HepG2 (cell line): Measurements from ENCODE around the gene IFITM10. TPM values are rescaled to one million over a fixed set of nuclear protein-coding genes. Genes with fewer than 3 reads are reported as not detected.

Experiments
- DNMT1 ChIP-seq: sonication (generic); formaldehyde crosslinking; IDR thresholded peaks from 2 replicates; pipeline ENCODE4 v1.5.1; 2020; ENCODE audit warnings: mild to moderate bottlenecking, missing genetic modification reagents
- HDAC1 ChIP-seq: sonication (generic); formaldehyde crosslinking; IDR thresholded peaks from 2 replicates; pipeline ENCODE4 v1.5.1; 2020; ENCODE audit warnings: mild to moderate bottlenecking, missing genetic modification reagents
- MBD4 ChIP-seq: IDR thresholded peaks from 2 replicates; pipeline ENCODE4 v1.6.1; 2012; ENCODE audit warnings: low read length, inconsistent platforms, borderline replicate concordance
- MED1 ChIP-seq: sonication (generic); formaldehyde crosslinking; IDR thresholded peaks from 2 replicates; pipeline ENCODE4 v1.4.0; 2020; ENCODE audit warnings: missing genetic modification reagents
- ONECUT2 ChIP-seq: sonication (generic); formaldehyde crosslinking; IDR thresholded peaks from 2 replicates; pipeline ENCODE4 v1.4.0; 2020; ENCODE audit warnings: missing genetic modification reagents
- PLRG1 ChIP-seq: fragments of 450-650 bp; conservative IDR thresholded peaks from 2 replicates; pipeline ENCODE4 v1.6.1; 2016
- SALL1 ChIP-seq: sonication (generic); formaldehyde crosslinking; IDR thresholded peaks from 2 replicates; pipeline ENCODE4 v1.8.0; 2022; ENCODE audit warnings: mild to moderate bottlenecking, missing genetic modification reagents
- SIN3B ChIP-seq: fragments of 150-350 bp; IDR thresholded peaks from 2 replicates; pipeline ENCODE4 v1.6.1; 2014; ENCODE audit warnings: low read length
- THYN1 ChIP-seq: sonication (generic); formaldehyde crosslinking; IDR thresholded peaks from 2 replicates; pipeline ENCODE4 v1.8.1; 2023; ENCODE audit warnings: low read depth, mild to moderate bottlenecking, moderate library complexity, missing genetic modification reagents, borderline replicate concordance
- ZNF124 ChIP-seq: sonication (generic); formaldehyde crosslinking; IDR thresholded peaks from 2 replicates; pipeline ENCODE4 v1.4.0; 2020; ENCODE audit warnings: missing genetic modification reagents
- ZNF484 ChIP-seq: sonication (generic); formaldehyde crosslinking; IDR thresholded peaks from 2 replicates; pipeline ENCODE4 v1.5.1; 2020; ENCODE audit warnings: mild to moderate bottlenecking, low read depth, missing genetic modification reagents, borderline replicate concordance
- ZNF569 ChIP-seq: sonication (generic); formaldehyde crosslinking; IDR thresholded peaks from 2 replicates; pipeline ENCODE4 v1.5.0; 2020; ENCODE audit warnings: mild to moderate bottlenecking, missing genetic modification reagents, moderate library complexity, borderline replicate concordance
- ZNF850 ChIP-seq: sonication (generic); formaldehyde crosslinking; conservative IDR thresholded peaks from 2 replicates; pipeline ENCODE4 v1.9.0; 2021; ENCODE audit warnings: mild to moderate bottlenecking, missing genetic modification reagents
- ZSCAN25 ChIP-seq: sonication (generic); formaldehyde crosslinking; IDR thresholded peaks from 2 replicates; pipeline ENCODE4 v1.8.0; 2022; ENCODE audit warnings: mild to moderate bottlenecking, missing genetic modification reagents
- polyA plus RNA-seq, 8 experiments: library from polyadenylated mRNA; depleted of rRNA in 3 of 8; stranded (reverse) in 7 of 8; unstranded in 1 of 8; fragments of >200 nt; fragmentation: Illumina TruSeq in 4 of 8; extraction: Trizol in 4 of 8; gene quantifications; 2 replicates each; pipeline versions ENCODE4 v1.2.1 to v1.2.3, GENCODE V29; 2011 to 2016; ENCODE audit warnings: low read depth in 4 of 8, missing spikeins in 1 of 8, mixed read lengths in 1 of 8; ENCODE audit not compliant: insufficient read depth in 1 of 8
- total RNA-seq, 5 experiments: library from RNA; depleted of rRNA; stranded (reverse); fragments of >200 nt; fragmentation: Illumina TruSeq; extraction: Trizol; gene quantifications; 2 replicates each; pipeline ENCODE4 v1.2.3, GENCODE V29; 2016; ENCODE audit warnings: low read depth in 1 of 5
- TF ChIP-seq, protein P1 (sequence below): sonication (generic); formaldehyde crosslinking; IDR thresholded peaks from 2 replicates; pipeline ENCODE4 v1.8.1; 2023; ENCODE audit warnings: mild to moderate bottlenecking, missing genetic modification reagents
- TF ChIP-seq, protein P2 (sequence below): sonication (generic); formaldehyde crosslinking; IDR thresholded peaks from 2 replicates; pipeline ENCODE4 v1.4.0; 2020; ENCODE audit warnings: missing genetic modification reagents, borderline replicate concordance
- TF ChIP-seq, protein P3 (sequence below): sonication (generic); formaldehyde crosslinking; IDR thresholded peaks from 2 replicates; pipeline ENCODE4 v1.5.0; 2020; ENCODE audit warnings: mild to moderate bottlenecking, missing genetic modification reagents
- TF ChIP-seq, protein P4 (sequence below): sonication (generic); formaldehyde crosslinking; IDR thresholded peaks from 2 replicates; pipeline ENCODE4 v1.4.0; 2020; ENCODE audit warnings: missing genetic modification reagents

IFITM10 gene
- total and polyA plus RNA-seq, 2 of the 13 experiments (the other 11 are each of a cell fraction or from before 2014, with no cell fraction given) = 0.09 to 0.13 TPM

DNA sequence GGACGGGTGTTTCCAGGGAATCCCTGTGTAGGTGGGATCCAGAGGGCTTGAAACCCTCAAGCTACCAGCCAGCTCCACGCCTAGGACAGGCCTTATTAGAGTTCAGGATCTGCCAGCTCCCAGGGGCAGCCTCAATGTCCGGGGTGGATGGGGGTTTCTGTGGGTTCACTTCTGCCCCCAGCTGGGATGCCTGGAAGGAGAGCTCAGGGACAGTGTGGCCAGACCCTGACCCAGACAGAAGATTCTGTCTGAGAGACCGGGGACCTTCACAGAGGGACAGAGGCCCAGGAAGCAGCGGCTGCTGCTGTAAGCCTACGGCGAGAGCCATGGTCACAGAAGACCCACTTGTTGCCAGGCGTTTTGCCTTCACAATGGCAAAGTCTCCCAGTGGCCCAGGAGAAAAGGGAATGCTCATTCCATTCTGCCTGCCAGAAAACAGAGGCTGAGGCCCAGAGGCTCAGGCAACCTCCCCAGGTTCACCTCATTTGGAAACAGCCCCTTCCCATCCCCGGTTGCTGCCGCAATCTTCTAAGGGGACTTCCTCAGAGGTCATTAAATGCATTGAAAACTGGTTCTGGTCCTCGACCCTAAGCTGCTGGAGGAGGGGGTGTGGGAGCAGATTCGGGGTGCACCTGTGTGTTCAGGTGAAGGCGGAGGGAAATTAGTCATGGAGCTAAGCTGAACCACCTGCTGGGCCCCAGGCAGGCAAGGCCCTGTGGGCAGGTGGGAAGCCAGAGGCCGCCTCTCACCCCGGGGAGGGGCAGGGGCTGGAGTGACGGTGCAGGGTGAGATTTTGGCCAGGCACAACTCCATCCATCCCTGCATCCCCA lies 58.3 kb downstream of the IFITM10 start (continued):
- TF ChIP-seq ZNF484 (CRISPR knock-in tag) (no peak), THYN1 (no peak), ZNF124 (CRISPR knock-in tag) (no peak), DNMT1 (CRISPR knock-in tag) (no peak), ZNF850 (CRISPR knock-in tag) (0 out of 2 replicates have a peak, but pooled peaks have one; percentile 21), HDAC1 (CRISPR knock-in tag) (no peak; the same call in 1 of the 2 replicates), ZNF569 (CRISPR knock-in tag) (no peak), ZSCAN25 (CRISPR knock-in tag) (peak; percentile 31; the same call in 1 of the 2 replicates), MED1 (CRISPR knock-in tag) (peak; percentile 31), PLRG1 (no peak), SALL1 (CRISPR knock-in tag) (0 out of 2 replicates have a peak, but pooled peaks have one; percentile 15), ONECUT2 (CRISPR knock-in tag) (no peak), MBD4 (no peak), SIN3B (no peak)
- TF ChIP-seq, protein P1, sequence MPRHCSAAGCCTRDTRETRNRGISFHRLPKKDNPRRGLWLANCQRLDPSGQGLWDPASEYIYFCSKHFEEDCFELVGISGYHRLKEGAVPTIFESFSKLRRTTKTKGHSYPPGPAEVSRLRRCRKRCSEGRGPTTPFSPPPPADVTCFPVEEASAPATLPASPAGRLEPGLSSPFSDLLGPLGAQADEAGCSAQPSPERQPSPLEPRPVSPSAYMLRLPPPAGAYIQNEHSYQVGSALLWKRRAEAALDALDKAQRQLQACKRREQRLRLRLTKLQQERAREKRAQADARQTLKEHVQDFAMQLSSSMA (CRISPR knock-in tag) = no peak
- TF ChIP-seq, protein P2, sequence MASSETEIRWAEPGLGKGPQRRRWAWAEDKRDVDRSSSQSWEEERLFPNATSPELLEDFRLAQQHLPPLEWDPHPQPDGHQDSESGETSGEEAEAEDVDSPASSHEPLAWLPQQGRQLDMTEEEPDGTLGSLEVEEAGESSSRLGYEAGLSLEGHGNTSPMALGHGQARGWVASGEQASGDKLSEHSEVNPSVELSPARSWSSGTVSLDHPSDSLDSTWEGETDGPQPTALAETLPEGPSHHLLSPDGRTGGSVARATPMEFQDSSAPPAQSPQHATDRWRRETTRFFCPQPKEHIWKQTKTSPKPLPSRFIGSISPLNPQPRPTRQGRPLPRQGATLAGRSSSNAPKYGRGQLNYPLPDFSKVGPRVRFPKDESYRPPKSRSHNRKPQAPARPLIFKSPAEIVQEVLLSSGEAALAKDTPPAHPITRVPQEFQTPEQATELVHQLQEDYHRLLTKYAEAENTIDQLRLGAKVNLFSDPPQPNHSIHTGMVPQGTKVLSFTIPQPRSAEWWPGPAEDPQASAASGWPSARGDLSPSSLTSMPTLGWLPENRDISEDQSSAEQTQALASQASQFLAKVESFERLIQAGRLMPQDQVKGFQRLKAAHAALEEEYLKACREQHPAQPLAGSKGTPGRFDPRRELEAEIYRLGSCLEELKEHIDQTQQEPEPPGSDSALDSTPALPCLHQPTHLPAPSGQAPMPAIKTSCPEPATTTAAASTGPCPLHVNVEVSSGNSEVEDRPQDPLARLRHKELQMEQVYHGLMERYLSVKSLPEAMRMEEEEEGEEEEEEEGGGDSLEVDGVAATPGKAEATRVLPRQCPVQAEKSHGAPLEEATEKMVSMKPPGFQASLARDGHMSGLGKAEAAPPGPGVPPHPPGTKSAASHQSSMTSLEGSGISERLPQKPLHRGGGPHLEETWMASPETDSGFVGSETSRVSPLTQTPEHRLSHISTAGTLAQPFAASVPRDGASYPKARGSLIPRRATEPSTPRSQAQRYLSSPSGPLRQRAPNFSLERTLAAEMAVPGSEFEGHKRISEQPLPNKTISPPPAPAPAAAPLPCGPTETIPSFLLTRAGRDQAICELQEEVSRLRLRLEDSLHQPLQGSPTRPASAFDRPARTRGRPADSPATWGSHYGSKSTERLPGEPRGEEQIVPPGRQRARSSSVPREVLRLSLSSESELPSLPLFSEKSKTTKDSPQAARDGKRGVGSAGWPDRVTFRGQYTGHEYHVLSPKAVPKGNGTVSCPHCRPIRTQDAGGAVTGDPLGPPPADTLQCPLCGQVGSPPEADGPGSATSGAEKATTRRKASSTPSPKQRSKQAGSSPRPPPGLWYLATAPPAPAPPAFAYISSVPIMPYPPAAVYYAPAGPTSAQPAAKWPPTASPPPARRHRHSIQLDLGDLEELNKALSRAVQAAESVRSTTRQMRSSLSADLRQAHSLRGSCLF (CRISPR knock-in tag) = no peak
- TF ChIP-seq, protein P3, sequence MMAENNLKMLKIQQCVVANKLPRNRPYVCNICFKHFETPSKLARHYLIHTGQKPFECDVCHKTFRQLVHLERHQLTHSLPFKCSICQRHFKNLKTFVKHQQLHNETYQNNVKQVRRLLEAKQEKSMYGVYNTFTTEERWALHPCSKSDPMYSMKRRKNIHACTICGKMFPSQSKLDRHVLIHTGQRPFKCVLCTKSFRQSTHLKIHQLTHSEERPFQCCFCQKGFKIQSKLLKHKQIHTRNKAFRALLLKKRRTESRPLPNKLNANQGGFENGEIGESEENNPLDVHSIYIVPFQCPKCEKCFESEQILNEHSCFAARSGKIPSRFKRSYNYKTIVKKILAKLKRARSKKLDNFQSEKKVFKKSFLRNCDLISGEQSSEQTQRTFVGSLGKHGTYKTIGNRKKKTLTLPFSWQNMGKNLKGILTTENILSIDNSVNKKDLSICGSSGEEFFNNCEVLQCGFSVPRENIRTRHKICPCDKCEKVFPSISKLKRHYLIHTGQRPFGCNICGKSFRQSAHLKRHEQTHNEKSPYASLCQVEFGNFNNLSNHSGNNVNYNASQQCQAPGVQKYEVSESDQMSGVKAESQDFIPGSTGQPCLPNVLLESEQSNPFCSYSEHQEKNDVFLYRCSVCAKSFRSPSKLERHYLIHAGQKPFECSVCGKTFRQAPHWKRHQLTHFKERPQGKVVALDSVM (CRISPR knock-in tag) = no peak
- TF ChIP-seq, protein P4, sequence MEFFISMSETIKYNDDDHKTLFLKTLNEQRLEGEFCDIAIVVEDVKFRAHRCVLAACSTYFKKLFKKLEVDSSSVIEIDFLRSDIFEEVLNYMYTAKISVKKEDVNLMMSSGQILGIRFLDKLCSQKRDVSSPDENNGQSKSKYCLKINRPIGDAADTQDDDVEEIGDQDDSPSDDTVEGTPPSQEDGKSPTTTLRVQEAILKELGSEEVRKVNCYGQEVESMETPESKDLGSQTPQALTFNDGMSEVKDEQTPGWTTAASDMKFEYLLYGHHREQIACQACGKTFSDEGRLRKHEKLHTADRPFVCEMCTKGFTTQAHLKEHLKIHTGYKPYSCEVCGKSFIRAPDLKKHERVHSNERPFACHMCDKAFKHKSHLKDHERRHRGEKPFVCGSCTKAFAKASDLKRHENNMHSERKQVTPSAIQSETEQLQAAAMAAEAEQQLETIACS (CRISPR knock-in tag) = no peak
